OCI-LY7 (cell line): ENCODE results near the gene SPIRE2. TPM values are rescaled to one million over a fixed set of nuclear protein-coding genes. Genes with fewer than 3 reads are reported as not detected.

ENCODE experiments used
- BruUV-seq: library from RNA; stranded (reverse); fragments of 400-500 nt; replicated peaks from 2 replicates; lab custom pipeline; 2021; lab: Mats Ljungman, UMichigan
- CTCF ChIA-PET: fragments of 300-600 bp; sonication (Branson Sonifier 250); formaldehyde crosslinking; loops from one replicate; lab custom pipeline; 2022; ENCODE audit warnings: antibody characterized with exemption; ENCODE audit not compliant: unreplicated experiment; lab: Charles Lee
- POLR2A ChIA-PET: fragments of 300-600 bp; sonication (Branson Sonifier 250); formaldehyde crosslinking; loops from one replicate; lab custom pipeline; 2022; ENCODE audit warnings: antibody characterized with exemption; lab: Charles Lee
- DNase-seq: peaks from one replicate; pipeline ENCODE4 v3.0.0-alpha.2; 2015; ENCODE audit warnings: low spot score
- H2AFZ ChIP-seq: fragments of 200-600 bp; sonication (generic), shearing (Covaris generic); 2 replicates; pipeline ENCODE4 v1.6.1; 2014; ENCODE audit warnings: mild to moderate bottlenecking, antibody characterized with exemption, low read length, moderate library complexity
- H3K27ac ChIP-seq: fragments of 200-600 bp; sonication (generic); 2 replicates; pipeline ENCODE4 v1.5.1; 2014; ENCODE audit warnings: mixed run types, low read depth, mild to moderate bottlenecking, moderate library complexity, low read length, inconsistent platforms; ENCODE audit not compliant: poor library complexity, severe bottlenecking
- H3K36me3 ChIP-seq: fragments of 200-600 bp; sonication (generic); 2 replicates; pipeline ENCODE4 v1.6.1; 2014; ENCODE audit warnings: mild to moderate bottlenecking, antibody characterized with exemption, low read length, moderate library complexity, mixed read lengths; ENCODE audit not compliant: insufficient read depth
- H3K4me1 ChIP-seq: fragments of 200-600 bp; sonication (generic); 2 replicates; pipeline ENCODE4 v1.5.1; 2014; ENCODE audit warnings: mild to moderate bottlenecking, low read length; ENCODE audit not compliant: insufficient read depth, poor library complexity, severe bottlenecking
- H3K4me2 ChIP-seq: fragments of 200-600 bp; sonication (generic); 2 replicates; pipeline ENCODE4 v1.6.1; 2014; ENCODE audit warnings: mild to moderate bottlenecking, low read length
- H3K4me3 ChIP-seq: fragments of 200-600 bp; sonication (generic); 2 replicates; pipeline ENCODE4 v1.5.1; 2014; ENCODE audit warnings: mild to moderate bottlenecking, low read depth, low read length; ENCODE audit not compliant: poor library complexity, severe bottlenecking
- H3K79me2 ChIP-seq: fragments of 200-600 bp; sonication (generic); 2 replicates; pipeline ENCODE4 v1.6.1; 2016; ENCODE audit warnings: low read depth, mild to moderate bottlenecking, low read length, moderate library complexity, mixed read lengths; ENCODE audit not compliant: insufficient read depth
- H3K9me2 ChIP-seq: fragments of 200-600 bp; sonication (generic); 2 replicates; pipeline ENCODE4 v1.6.1; 2016; ENCODE audit warnings: mild to moderate bottlenecking, low read length, mixed read lengths; ENCODE audit not compliant: insufficient read depth
- H3K9me3 ChIP-seq: fragments of 200-600 bp; sonication (generic); 2 replicates; pipeline ENCODE4 v1.6.1; 2014; ENCODE audit warnings: mild to moderate bottlenecking, mixed run types, low read length, mixed read lengths
- H4K20me1 ChIP-seq: fragments of 200-600 bp; sonication (generic); 2 replicates; pipeline ENCODE4 v1.6.1; 2014; ENCODE audit warnings: mild to moderate bottlenecking, antibody characterized with exemption, low read length, moderate library complexity, mixed read lengths; ENCODE audit not compliant: insufficient read depth
- EZH2phosphoT487 ChIP-seq: fragments of 200-600 bp; sonication (generic); IDR thresholded peaks from 2 replicates; pipeline ENCODE4 v1.6.1; 2018; ENCODE audit warnings: low read depth, borderline replicate concordance, mild to moderate bottlenecking, mixed run types, antibody characterized with exemption, low read length, moderate library complexity, mixed read lengths
- intact Hi-C: fragments of 100-400 bp; cut with micrococcal nuclease; formaldehyde crosslinking; loops from one replicate; pipeline ENCODE4 v1.10.0; 2022; ENCODE audit not compliant: unreplicated experiment
- total RNA-seq, 2 experiments: library from RNA; depleted of rRNA in 1 of 2; stranded (reverse); fragments of >200 nt in 1 of 2; shearing (Covaris generic) in 1 of 2; gene quantifications; 2 replicates each; pipeline ENCODE4 v1.2.3, GENCODE V29; 2014 to 2022
- TF ChIP-seq, protein P1 (sequence below): fragments of 200-600 bp; sonication (generic); conservative IDR thresholded peaks from 2 replicates; pipeline ENCODE4 v1.5.1; 2014; ENCODE audit warnings: mild to moderate bottlenecking, antibody characterized with exemption, low read length, moderate library complexity, mixed read lengths

The SPIRE2 gene
- total RNA-seq, 2 experiments from 2014 or later = 7.1 to 48.5 TPM

GRCh38 chr16:89867918-89868317 lies 39.6 kb downstream of the SPIRE2 start:
- DNase-seq = no peak
- Histone ChIP-seq H3K9me2 (no peaks in the 10 kb centered on the region), H2AFZ (no peak overlapping the region), H3K79me2 (no peaks in the 10 kb centered on the region), H3K4me1 (peaks cover 34% of the 10 kb centered on the region), H3K4me3 (no peak overlapping the region), H3K4me2 (no peak overlapping the region), H3K36me3 (peaks cover 11% of the 10 kb centered on the region), H4K20me1 (no peaks in the 10 kb centered on the region), H3K9me3 (peaks cover 12% of the 10 kb centered on the region), H3K27ac (no peak overlapping the region)
- no TSS peak for BruUV-seq
- TF ChIP-seq, protein P1, sequence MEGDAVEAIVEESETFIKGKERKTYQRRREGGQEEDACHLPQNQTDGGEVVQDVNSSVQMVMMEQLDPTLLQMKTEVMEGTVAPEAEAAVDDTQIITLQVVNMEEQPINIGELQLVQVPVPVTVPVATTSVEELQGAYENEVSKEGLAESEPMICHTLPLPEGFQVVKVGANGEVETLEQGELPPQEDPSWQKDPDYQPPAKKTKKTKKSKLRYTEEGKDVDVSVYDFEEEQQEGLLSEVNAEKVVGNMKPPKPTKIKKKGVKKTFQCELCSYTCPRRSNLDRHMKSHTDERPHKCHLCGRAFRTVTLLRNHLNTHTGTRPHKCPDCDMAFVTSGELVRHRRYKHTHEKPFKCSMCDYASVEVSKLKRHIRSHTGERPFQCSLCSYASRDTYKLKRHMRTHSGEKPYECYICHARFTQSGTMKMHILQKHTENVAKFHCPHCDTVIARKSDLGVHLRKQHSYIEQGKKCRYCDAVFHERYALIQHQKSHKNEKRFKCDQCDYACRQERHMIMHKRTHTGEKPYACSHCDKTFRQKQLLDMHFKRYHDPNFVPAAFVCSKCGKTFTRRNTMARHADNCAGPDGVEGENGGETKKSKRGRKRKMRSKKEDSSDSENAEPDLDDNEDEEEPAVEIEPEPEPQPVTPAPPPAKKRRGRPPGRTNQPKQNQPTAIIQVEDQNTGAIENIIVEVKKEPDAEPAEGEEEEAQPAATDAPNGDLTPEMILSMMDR = no peak
- no peak for TF ChIP-seq EZH2phosphoT487
- POLR2A ChIA-PET = no interaction called here
- intact Hi-C loops = no loop called here
- CTCF ChIA-PET = no interaction called here

DNA sequence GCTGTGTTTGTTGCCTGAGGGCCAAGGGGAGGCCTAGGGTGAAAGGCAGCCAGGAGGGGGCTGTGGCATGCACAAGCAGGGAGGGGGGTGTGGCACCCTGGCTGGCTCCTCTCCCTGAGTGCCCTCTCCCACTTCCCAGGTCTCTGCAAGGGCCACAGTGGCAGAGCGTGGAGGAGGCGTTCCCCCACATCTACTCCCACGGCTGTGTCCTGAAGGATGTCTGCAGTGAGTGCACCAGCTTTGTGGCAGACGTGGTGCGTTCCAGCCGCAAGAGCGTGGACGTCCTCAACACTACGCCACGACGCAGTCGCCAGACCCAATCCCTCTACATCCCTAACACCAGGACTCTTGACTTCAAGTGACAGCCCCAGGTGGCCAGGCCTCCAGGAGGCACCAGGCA lies 41.6 kb downstream of the SPIRE2 start:
- ChIA-PET POLR2A (no interaction called here), CTCF (interaction anchor here (0.6 kb wide), 1 partner anchor 145 kb away, joined by 3 read pairs; no protein-coding TSS in a partner anchor)
- TF ChIP-seq, protein P1 = no peak
- no peak for TF ChIP-seq EZH2phosphoT487
- Histone ChIP-seq H4K20me1 (no peaks in the 10 kb centered on the region), H3K79me2 (peaks cover 7% of the 10 kb centered on the region), H3K27ac (no peak overlapping the region), H2AFZ (no peak overlapping the region), H3K4me2 (no peak overlapping the region), H3K9me2 (no peaks in the 10 kb centered on the region), H3K4me1 (peaks cover 24% of the 10 kb centered on the region), H3K9me3 (peaks cover 18% of the 10 kb centered on the region), H3K36me3 (peaks cover 18% of the 10 kb centered on the region), H3K4me3 (no peak overlapping the region)
- no peak for DNase-seq
- BruUV-seq = no TSS peak
- intact Hi-C loops = no loop called here

GRCh38 chr16:89870440-89870839 lies 42.2 kb downstream of the SPIRE2 start:
- no TSS peak for BruUV-seq
- Histone ChIP-seq H3K4me3 (no peak overlapping the region), H2AFZ (no peak overlapping the region), H3K27ac (no peak overlapping the region), H3K9me3 (peaks cover 23% of the 10 kb centered on the region), H3K36me3 (peaks cover 23% of the 10 kb centered on the region), H3K4me2 (no peak overlapping the region), H3K9me2 (no peaks in the 10 kb centered on the region), H3K4me1 (peaks cover 20% of the 10 kb centered on the region), H3K79me2 (peaks cover 12% of the 10 kb centered on the region), H4K20me1 (no peaks in the 10 kb centered on the region)
- no peak for TF ChIP-seq EZH2phosphoT487
- TF ChIP-seq, protein P1 = no peak
- ChIA-PET CTCF (no interaction called here), POLR2A (no interaction called here)
- no peak for DNase-seq
- intact Hi-C loops = no loop called here
